HG03064 (cell line): Measurements from ENCODE around the gene MED13L.

Source experiments
- ATAC-seq: cut with Tn5 transposase; IDR thresholded peaks from one replicate; pipeline ENCODE4 v1.9.1; 2021; ENCODE audit warnings: low read depth; ENCODE audit not compliant: unreplicated experiment

The MED13L gene

DNA sequence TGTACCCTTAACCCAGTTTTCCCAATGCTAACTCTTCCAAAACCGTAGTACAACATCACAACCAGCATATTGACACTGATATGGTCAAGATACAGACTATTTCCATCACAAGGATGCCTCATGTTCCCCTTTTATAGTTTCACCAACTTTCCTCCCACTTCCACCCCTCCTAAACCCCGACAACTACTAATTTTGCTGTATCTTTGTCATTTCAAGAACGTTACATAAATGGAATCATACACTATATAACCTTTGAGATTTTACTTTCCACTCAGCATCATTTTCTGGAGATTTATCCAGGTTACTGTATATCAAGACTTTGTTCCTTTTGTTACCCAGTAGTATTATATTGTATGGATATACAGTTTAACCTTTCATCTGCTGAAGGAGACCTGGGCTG lies 88.9 kb downstream of the MED13L start:
- no peak for ATAC-seq

DNA sequence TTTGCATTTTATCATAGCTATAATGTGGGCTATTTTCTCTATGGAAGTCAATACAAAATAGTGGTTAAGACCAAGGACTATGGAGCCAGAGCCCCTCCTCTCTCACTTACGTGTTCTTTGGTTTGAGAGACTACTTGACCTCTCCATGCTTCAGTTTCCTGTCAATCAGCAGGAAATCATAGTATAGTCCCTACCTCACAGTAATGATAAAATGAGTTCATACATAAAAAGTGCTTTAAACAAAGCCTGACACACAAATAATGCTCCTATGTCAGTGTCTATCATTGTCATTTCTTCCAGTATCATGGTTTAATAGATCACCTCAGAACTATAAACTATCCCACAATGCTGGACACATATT lies 90.4 kb downstream of the MED13L start:
- no peak for ATAC-seq

DNA sequence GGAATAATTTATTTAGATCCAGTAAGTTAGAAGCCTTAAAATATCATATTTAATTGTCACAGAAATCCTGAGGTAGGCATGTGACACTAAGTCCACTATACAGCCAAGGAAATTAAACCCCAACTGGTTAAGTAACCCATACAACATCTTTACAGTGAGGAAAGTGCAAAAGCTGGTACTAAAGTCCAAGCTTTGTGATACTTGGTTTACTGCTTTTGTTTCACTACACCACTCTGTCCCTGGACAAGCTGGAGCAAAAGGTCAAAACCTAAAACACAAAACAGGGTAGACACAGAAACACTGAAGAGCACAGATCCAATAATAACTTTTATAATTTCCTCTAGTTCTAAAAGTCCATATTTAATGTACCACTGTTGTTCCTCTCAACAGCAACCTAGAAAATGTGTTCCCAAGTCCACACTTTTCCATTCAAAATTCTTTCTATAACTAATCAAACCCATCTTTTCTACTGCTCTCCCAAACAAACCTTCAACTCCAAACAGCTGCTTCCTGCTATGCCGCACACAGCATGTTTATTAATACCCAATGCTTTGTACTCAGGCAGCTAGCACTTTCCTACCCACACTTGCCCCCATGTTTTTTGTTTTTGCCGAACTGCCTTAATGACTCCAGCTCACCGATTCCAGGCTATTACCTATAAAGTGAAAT lies 90.9 kb downstream of the MED13L start:
- no peak for ATAC-seq

DNA sequence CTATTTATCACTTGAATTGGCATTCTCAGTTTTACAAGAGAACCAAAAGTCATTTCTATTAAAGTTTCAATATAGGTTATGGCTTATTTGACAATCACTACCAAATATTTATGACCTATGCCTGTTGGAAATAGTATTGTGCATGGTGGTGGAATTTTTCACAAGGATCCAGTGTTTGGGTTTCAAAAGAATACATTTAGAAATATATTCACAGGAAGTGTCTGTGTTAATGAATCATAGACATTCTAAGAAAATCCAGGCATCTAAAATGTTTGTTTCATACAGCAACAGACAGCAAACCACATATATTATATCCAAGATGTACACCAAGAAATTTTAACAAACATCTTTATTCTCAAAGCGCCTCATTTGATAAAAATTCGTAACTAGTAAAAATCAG lies 92.7 kb downstream of the MED13L start:
- ATAC-seq, result no peak

DNA sequence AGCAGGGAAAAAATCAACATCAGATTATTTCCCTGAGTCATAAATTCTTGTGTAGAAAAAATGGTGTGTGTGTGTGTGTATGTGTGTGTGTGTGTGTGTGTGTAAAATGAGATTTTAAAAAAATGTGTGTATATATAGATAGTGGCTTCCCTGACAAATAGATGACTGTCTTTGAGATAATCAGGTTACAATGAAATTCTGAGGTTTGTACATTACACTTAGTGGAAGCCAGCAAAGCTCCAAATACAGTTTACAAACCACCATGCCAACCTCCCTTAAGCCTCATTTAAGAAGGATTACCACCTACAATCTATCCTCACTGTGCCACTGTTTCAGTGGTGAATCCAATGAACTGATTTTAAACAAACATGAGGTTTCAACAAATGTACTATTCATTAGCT lies 93.8 kb downstream of the MED13L start:
- ATAC-seq, result no peak

DNA sequence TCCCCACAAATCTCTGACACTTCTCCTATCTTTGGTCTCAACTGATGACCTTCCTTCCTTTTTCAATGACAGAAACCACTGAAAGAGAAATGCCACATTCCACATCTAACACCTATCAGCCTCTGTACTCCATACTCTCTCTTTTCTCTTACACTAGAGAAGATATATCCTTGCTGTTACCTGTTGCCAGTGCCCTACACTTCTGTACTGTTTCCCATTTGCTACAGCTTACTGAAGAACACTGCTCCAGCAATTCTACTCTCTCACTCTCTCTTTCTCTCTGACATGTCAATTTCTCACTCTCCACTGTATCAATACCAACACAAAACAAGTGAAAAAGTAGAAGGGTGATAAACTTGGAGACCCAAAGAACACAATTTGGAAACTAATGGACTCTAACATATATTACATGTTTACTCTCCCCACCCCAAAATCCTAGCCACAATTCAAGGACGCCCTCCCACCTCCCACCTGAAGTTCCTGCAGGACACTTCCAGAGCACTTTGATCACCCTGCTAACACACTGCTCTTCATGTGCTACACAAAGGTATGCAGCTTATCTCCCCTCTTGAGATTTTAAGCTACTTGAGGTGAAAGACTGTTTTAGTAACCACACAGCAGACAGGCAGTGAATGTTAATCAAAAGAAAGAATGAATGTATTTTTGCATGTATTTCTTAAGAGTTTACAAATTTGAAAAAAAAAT lies 95.0 kb downstream of the MED13L start:
- ATAC-seq, result no peak

DNA sequence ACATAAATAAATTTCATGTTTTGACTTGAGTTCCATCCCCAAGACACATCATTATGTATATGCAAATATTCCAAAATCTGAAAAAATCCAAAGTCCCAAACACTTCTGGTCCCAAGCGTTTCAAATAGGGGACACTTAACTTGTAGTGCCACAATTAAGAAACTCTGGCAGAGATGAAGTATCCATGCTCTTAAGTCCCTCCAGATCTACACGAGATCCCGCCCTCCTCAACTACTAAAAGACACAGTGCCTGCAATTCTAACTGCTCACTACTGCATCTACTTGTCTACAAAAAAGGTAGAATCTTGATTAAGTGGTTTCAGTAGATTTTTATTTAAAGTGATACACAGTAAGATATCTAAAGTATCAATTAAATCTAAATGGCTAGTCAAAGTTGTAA lies 97.0 kb downstream of the MED13L start:
- no peak for ATAC-seq

DNA sequence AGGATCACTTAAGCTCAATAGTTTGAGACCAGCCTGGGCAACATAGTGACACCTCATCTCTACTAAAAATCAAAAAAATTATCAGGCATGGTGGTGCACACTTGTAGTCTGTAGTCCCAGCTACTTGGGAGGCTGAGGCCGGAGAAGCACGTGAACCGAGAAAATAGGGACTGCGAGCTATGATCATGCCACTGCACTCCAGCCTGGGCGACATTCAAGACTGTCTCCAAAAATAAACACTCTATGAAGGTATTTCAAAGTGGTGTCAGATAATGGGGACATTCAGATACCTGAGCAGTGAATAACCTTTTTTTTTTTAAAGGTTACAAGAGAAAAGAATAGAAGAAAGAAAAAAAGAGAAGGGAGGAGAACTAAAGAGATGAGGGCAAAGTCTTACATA lies 98.1 kb downstream of the MED13L start:
- ATAC-seq, result no peak

DNA sequence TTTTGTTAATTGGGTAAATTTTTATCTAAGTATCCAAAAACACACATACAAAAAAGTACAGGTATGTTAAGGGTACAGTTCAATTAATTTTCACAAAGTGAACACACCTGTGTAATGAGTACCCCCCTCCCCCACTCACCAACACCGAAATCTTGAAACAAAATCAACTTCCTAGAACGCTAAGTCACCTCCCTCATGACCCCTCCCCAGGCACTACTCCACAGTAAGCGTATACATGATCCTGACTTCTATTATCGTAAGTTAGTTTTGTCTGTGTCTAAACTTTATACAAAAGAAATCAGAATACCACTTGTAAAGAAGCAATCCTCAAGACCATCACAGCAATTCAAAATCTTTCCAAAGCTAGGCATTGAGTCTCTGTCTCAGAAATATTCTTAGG lies 100.5 kb downstream of the MED13L start:
- ATAC-seq, result no peak

DNA sequence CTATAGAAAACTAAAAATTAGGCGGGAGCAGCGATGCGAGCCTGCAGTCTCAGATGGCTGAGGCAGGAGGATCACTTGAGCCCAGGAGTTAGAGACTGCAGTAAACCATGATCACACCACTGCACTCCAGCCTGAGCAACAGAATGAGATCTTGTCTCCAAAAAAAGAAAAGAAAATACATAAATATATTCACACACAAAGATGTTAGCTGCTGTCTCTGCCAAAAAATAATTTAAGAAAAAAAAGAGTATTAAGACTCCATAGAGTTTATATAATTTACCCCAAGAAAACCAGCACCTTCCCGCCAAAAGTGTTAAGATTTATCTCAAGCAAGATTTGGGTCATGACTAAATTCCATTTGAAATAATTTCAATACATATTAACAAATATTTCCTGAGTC lies 102.6 kb downstream of the MED13L start:
- ATAC-seq, result no peak

DNA sequence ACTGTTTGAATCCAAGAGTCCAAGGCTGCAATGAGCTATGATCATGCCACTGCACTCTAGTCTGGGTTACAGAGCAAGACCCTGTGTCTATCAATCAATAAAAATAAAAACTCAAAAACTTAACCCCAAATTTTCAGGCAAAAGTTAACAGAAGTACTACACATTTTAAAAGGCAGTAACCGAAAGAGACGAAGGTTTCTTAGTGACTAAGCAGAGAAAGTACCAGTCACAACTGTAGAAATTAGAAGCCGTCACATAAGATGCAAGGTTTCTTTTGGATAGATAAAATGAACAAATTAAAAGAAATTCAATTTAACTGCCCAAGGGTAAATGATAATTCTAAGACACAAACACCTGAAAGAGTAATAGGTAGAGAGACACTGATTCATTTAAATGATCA lies 103.5 kb downstream of the MED13L start:
- ATAC-seq, result no peak

DNA sequence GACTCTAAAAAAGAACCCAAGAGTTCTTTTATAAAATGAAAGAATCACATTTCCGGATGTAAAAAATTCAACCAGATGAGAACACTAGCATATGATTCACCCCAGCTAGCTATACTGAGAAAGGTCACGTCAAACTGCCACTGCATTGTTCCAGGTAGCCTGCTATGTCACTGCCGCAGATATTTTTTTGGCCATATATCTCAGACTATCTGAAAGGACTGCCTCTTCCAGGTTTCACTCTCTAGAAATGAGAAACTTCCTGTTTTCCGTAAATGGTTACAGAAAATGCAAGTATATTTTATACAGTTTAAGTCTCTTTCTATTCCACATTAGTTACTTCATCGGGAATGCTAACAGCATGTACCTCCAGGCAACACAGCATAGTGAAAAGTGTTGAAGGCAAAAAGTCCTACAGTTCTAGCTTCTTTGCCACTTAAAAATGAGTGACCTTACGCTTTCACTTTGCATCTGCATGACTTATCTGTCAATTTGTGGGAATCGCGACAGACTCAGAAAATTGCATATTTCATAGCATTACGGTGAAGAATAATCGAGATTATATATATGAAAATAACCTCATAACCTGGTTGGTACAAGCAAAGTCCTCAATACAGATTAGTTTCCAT lies 105.2 kb downstream of the MED13L start:
- no peak for ATAC-seq

DNA sequence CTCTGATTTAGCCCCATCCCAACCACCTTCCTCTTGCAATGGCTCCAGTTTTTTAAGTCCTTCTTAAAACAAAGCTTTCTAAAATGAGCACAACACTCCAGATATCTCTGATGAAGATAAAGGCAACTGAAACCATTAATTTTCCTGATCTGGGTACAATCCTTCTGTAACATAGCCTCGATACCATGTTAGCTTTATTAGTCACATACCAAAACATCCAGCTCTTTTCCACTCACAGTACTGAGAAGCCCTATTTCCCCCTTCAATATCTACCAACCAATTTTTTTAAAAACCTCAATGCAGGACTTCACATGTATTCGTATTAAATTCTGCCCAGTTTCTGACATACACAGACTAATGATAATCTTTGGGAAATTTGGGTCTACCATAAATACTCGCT lies 105.9 kb downstream of the MED13L start:
- ATAC-seq, result no peak

DNA sequence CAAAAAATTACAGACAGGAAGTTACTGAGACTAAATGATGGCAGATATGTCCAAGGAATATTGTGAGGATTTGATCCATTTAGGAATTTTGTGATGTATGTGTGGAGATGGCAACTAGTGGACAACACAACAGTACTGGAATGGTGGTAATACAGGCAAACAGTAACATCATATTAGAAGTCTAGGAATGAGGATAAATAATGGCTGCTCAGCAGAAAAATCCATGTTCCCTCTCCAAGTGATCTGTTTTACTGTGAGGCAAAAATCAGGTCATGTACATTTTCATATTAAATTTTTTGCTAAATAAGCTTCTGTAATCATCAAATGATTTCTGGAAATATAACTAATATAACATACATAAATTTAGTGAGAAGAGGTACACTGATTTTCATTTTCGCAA lies 108.4 kb downstream of the MED13L start:
- no peak for ATAC-seq

DNA sequence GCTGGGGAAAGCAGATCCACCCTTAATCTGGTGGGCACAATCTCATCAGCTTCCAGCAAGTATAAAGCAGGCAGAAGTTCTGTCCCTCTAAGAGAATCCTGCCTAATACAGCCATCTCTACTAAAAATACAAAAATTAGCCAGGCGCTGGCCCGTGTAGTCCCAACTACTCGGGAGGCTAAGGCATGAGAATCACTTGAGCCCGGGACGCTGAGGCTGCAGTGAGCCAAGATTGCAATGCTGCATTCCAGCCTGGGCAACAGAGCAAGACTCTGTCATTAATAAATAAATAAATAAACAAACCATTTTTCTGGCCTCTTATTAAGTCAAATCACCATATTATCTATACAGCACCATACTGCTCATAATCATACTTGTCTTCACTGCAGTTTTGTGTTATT lies 111.2 kb downstream of the MED13L start:
- no peak for ATAC-seq

DNA sequence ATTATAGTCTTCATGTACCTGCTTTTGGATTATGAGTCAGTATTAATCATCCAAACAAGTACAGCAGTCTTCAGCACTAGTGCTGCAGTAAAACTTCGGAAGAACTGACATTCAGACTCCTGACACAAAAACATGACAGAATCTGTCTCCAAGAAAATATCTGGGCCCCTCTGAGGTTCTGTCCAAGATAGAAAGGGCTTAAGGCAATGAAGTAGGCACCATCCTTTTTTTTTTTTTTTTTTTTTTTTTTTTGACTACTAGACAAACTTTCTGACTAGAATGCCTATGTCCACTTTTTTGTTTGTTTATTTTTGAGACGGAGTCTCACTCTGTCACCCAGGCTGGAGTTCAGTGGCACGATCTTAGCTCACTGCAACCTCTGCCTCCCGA lies 112.5 kb downstream of the MED13L start:
- ATAC-seq, result no peak

DNA sequence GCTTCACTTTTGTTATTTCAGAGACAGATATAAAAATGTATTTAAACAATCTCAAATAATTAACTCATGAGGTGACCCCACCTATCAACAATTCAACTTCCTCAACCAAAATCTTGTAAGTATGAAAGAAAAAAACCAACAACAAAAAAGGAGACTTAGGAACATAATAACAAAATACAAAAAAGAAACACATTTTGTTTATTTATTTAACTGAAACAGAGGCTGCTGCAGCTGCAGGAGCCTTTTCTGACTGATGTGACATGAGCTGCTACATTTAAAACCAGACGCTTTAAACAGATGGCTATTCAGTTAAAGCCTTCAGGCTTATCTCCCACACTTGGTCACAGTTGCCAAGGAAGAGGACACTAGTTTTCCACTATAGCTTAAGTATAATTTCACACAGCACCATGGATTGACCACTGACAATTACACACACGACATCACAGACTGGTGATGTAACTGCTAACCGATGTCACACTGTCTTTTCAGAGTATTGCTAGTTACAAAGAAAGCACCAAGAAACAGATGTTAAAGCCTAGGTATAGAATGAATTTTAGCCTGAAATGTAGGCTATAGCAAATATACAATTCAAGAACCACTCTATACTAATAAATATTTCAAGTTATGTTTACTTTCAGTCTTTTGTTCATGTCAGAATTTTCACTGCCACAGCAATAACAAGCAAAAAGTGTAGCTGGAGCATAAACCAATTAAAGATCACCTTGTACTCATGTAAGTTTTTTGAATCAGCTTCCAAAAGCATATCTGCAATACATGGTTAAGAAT lies 113.0 kb downstream of the MED13L start:
- ATAC-seq, result no peak

DNA sequence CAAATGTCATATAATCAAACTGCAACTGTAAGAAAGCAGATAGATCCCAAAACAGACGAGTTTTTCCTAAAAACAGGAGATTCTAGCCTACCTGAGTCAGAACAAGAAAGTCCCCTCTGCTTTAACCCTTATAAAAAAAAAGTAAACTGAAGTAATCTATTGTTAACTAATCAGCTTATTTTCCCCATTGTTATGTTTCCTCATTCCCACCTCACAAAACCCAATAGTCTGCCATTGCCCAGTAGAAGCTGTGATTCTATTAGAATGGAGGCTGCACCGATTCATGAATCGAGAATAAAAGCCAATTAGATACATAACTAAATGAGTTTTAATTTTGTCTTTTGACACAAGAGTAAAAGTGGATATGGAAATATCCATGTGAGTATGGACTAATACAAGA lies 115.4 kb downstream of the MED13L start:
- no peak for ATAC-seq

DNA sequence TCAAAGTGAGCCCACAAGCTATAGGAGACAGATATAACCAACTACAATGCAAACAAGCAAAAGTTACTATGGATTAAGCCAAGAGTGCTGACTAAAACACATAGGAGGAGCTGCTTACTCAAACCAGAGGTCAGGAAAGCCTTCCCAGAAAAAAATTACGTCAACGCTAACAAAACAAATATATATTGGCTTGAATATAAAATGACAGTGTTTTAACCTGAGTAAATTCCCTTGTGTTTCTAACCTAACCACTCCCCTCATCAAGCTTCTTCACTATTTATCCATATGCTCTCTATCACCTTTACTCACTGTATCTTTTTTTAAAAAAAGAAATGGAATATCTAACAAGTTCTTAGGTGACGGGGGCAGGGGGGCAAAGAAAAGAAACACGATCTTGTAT lies 115.9 kb downstream of the MED13L start:
- ATAC-seq, result no peak

DNA sequence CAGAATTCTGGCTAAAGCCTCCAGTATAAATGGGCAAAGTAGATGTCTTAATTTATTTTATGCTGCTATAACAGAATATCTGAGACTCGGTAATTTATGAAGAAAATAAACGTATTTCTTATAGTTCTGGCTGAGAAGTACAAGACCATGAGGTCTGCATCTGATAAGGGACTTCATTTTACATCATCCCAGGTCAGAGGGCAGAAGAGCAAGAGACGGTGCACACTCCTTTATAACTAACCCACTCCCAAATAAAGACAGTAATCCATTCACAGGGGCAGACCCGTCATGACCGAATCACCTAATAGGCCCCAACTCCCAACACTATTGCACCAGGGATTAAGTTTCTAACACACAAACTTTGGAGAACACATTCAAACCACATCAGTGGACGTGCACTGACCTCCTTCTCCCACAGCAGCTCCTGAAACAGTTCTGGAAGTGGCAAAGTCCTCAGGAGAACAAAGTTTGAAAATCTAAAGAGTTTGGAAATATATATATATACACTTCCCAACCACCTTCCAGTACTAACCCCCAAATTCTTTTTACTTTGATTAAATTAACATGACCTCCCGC lies 116.5 kb downstream of the MED13L start:
- ATAC-seq, result no peak

DNA sequence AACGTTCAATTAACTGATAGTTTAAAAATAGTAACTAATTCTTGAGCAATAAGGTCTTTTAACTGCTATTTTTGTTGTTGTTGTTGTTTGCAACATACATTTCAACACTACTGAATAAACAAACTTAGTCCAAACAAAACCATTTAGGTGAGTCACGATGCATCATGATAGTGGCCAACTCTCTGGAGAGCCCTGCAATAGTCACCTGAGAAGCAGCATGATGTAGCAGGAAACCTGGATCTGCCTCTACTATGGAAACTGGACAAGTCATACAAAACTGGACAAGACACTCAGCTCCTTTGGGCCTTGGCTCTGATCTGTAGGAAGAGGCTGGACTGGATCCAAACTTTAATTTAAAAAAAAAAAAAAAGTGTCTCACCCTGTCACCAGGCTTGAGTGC lies 117.3 kb downstream of the MED13L start:
- no peak for ATAC-seq
